HG02973 (cell line): ENCODE measurements around the gene RSRC1.
"Not testable (repeated sequence)": the region's sequence is repeated elsewhere in the genome, so short reads cannot be mapped to it uniquely, and the experiment has no call there.

Experiments used
- ATAC-seq: cut with Tn5 transposase; IDR thresholded peaks from one replicate; pipeline ENCODE4 v1.9.1; 2021; ENCODE audit warnings: moderate library complexity; ENCODE audit not compliant: unreplicated experiment

RSRC1 gene

DNA sequence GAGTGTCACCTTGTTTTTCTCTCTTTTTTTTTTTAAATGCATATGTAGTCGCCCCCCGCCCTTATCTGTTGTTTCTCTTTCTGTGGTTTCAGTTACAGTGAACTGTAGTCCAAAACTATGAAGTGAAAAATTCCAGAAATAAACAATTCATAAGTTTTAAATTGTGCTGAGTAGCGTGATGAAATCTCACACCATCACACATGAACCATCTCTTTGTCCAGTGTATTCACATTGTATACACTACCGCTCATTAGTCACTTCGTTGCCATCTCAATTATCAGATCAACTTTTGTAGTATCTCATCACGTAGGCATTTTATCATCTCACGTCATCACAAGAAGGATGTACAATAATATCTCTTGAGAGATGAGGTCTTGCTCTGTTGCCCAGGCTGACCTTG, 398.6 kb downstream of the RSRC1 start:
- ATAC-seq: no peak

GRCh38 chr3:158509891-158510290, 400.0 kb downstream of the RSRC1 start:
- no peak for ATAC-seq

- not testable (repeated sequence) for ATAC-seq
Observed at GRCh38 chr3:158516729-158517128, 406.8 kb downstream of the RSRC1 start.

GRCh38 chr3:158519776-158520175, 409.9 kb downstream of the RSRC1 start:
- ATAC-seq: no peak

- no peak for ATAC-seq
Observed at GRCh38 chr3:158520433-158520832, 410.5 kb downstream of the RSRC1 start.

- no peak for ATAC-seq
Observed at GRCh38 chr3:158522221-158523136, 412.6 kb downstream of the RSRC1 start.

GRCh38 chr3:158528076-158528674, 418.3 kb downstream of the RSRC1 start:
- no peak for ATAC-seq

DNA sequence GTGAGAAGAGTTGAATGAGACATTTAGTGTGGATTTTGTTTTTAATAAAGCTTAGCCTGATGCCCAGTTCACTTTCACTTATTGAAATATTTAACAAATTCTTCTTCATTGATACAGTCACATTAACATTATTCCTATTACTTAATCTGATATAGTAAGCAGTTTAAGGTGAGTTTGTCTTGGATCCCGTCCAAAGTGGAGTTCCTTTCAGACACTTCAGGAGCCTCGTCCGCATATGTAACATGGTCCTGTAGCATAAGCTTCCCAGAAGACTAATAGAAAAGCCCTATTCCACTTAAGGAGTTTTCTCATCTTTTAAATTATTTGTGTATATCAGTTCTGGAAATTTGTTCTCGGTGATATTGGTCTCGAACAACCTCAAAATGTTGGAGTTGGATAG, 421.4 kb downstream of the RSRC1 start:
- no peak for ATAC-seq

DNA sequence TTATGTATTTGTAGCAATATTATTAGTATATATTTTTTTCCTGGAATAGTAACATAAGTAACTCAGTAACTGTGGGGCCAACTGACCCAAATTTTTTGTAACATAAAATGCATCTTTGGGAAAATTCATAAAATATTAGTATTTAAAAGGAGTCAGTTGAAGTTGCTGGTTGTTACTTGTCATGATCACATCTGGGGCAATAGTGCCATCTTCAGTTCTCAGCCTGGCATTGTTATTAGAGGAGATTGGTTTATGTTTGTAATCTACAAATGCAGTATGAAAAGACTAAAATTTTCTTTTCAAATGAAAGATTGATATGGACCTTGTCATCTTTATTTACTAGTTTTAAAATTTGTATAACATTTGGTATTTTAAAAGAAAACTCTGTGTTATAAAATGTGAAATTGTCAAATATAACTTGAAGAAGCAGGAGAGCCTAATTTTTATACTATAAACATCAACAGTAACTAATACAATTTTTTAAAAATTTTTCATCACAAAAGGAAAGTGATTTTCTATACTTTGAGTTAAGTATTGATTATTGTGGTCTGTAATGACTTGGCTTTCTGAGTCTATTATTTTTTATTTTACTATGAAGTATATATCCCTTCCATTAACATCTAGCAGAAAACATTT, 422.3 kb downstream of the RSRC1 start:
- ATAC-seq: no peak

GRCh38 chr3:158535918-158536317, 426.0 kb downstream of the RSRC1 start:
- ATAC-seq: no peak

DNA sequence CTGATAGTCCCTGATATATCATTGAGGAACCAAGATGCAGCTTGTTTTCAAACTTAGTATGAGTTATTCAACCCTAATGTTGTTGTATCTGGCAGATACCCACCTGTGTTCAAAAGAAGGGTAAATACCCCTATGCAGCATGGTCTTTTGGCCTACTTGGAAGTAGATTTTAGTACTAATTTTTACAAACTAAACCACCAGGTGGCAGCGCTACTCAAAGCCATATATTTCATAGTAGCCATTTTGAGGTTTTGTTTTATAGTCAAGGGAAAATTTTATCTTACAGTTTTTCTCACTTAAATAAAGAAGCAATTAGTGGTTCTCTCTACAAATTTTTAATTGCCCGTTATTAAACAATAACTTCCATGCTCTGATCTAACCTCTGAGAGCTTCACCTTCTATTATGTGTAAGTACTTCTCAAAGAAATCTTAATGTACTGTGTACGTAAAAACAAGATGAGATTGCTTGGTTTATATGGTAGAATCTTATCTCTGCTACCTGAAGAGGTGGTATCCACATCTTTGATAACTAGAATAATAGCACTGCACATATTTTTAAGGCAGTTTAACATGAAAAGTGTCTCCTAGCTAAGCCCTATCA, 429.6 kb downstream of the RSRC1 start:
- ATAC-seq: no peak

DNA sequence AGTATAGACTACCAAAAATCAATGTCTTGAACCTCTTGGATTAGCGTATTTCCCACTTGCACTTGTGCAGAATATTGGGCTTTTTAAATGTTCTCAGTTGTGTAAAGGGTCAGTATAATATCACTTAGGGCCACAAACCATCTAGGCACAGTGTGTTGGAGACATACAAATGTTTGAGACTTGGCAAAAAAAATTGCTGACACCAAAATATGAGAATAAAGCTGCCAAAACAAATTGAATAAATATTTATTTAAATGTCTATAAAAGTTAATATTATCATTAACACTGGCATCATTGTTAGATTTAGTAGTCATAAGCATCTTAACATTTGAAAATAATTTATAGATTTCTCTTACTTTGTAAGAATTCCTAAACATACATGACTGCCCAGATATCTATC, 430.2 kb downstream of the RSRC1 start:
- ATAC-seq: no peak

DNA sequence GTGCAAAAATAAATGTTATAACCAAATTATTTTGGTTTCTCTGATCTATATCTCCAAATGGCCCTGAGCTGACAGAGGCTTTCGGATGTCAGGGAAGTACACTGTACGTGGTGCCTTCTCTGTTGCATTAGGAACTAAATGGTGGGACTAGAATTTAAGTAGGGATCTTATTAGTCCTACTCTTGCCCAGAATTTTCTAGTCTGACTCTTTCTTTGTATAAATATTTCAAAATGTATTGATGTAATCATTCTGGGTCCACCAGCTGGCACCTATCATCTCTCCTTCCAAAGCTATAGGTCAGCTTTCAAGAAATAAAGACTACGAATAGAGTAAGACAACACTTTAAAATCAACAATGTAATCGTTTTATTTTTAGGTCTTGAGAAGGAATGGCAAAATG, 438.8 kb downstream of the RSRC1 start:
- ATAC-seq: no peak

DNA sequence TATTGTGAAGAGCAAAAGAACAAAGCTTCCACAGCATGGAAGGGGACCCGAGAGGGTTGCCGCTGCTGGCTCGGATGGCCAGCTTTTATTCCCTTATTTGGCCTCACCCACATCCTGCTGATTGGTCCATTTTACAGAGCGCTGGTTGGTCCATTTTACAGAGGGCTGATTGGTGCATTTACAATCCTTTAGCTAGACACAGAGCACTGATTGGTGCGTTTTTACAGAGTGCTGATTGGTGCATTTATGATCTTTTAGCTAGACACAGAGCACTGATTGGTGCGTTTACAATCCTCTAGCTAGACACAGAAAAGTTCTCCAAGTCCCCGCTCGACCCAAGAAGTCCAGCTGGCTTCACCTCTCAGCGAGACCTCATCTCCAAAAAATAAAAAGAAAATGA, 440.0 kb downstream of the RSRC1 start:
- ATAC-seq: not testable (repeated sequence)

GRCh38 chr3:158552124-158552523, 442.2 kb downstream of the RSRC1 start:
- no peak for ATAC-seq

- no peak for ATAC-seq
Observed at GRCh38 chr3:158559504-158559903, 449.6 kb downstream of the RSRC1 start.

GRCh38 chr3:158560979-158561378, 451.1 kb downstream of the RSRC1 start:
- no peak for ATAC-seq

DNA sequence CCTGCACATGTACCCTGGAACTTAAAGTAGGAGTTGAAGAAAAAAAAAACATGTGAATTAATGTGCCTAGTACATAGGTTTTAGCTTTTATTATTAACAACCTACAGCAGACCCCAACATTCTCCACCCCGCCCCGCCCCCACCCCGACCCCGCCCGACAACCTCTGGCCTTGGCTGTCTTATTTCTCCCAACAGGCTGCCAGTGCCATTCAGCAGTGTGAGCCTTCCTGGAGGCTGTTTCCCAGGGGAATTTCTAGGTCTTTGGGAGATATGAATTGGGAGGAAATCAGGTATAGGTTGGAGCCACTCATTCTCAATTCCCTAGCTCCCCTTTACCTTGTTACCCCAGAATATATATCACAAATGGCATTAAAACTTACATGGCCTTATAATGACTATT, 452.8 kb downstream of the RSRC1 start:
- no peak for ATAC-seq

- ATAC-seq: no peak
Observed at GRCh38 chr3:158563076-158563475, 453.2 kb downstream of the RSRC1 start.

DNA sequence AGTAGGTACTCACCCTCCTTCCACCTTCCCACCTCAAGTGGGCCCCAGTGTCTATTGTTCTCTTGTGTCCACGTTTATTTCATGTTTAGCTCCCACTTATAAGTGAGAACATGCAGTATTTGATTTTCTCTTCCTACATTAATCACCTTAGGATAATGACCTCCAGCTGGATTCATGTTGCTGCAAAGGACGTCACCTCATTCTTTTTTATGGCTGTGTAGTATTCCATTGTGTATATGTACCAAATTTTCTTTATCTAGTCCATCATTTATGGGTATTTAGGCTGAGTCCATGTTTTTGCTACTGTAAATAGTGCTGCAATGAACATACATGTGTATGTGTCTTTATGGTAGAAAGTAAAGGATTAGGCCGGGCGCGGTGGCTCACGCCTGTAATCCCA, 455.2 kb downstream of the RSRC1 start:
- ATAC-seq: no peak

GRCh38 chr3:158568784-158569183, 458.9 kb downstream of the RSRC1 start:
- no peak for ATAC-seq

DNA sequence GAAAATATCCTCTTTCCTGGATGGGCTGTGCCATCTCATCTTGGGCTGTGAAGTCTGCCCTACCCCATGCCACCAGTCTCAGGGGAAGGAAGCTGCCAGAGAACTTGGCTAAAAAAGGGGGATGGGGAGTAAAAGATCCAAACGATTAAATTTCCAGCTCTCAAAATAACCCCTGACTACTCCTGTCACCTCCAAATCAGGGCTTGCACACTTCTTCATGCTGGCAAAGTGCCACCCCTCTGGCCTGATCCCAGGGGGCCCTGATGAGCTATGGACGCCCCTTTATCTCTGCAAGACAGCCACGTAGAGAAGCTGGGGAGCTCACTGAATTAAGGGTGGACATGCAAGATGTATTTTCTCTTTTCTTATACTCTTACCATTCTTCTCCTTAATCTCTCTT, 459.9 kb downstream of the RSRC1 start:
- no peak for ATAC-seq
